Osteoblast (primary cell): ENCODE measurements around the gene TAGLN3. TPM values are rescaled to one million over a fixed set of nuclear protein-coding genes. Genes with fewer than 3 reads are reported as not detected.

Experiments used
- DNase-seq: peaks from one replicate; pipeline ENCODE4 v3.0.0; 2011; ENCODE audit warnings: low spot score, mixed read lengths; ENCODE audit not compliant: insufficient read length; ENCODE audit errors: missing footprints
- H2AFZ ChIP-seq: 2 replicates; pipeline ENCODE4 v1.6.0; 2011; ENCODE audit warnings: mild to moderate bottlenecking, low read length
- H3K27ac ChIP-seq: 2 replicates; pipeline ENCODE4 v1.5.1; 2011; ENCODE audit warnings: mild to moderate bottlenecking, low read depth, low read length, moderate library complexity
- H3K27me3 ChIP-seq: 2 replicates; pipeline ENCODE4 v1.6.0; 2012; ENCODE audit warnings: mild to moderate bottlenecking, control low read depth, inconsistent platforms, low read length, moderate library complexity; ENCODE audit not compliant: insufficient read depth
- H3K36me3 ChIP-seq: 2 replicates; pipeline ENCODE4 v1.5.1; 2011; ENCODE audit warnings: mild to moderate bottlenecking, low read length, control low read depth, moderate library complexity; ENCODE audit not compliant: insufficient read depth
- H3K4me1 ChIP-seq: 2 replicates; pipeline ENCODE4 v1.5.1; 2011; ENCODE audit warnings: mild to moderate bottlenecking, low read length, control low read depth, moderate library complexity; ENCODE audit not compliant: insufficient read depth
- H3K4me2 ChIP-seq: 2 replicates; pipeline ENCODE4 v1.6.0; 2011; ENCODE audit warnings: mild to moderate bottlenecking, low read length; ENCODE audit not compliant: insufficient read depth
- H3K4me3 ChIP-seq: fragments of 200-600 bp; sonication (generic); 3 replicates; pipeline ENCODE4 v1.5.1; 2012; ENCODE audit warnings: mild to moderate bottlenecking, low read length, inconsistent platforms; ENCODE audit not compliant: insufficient read depth
- H3K79me2 ChIP-seq: 2 replicates; pipeline ENCODE4 v1.6.0; 2012; ENCODE audit warnings: mild to moderate bottlenecking, low read length, control low read depth, inconsistent platforms; ENCODE audit not compliant: insufficient read depth
- H3K9me3 ChIP-seq: 2 replicates; pipeline ENCODE4 v1.5.1; 2011; ENCODE audit warnings: low read depth, low read length, control low read depth
- H4K20me1 ChIP-seq: 2 replicates; pipeline ENCODE4 v1.6.0; 2012; ENCODE audit warnings: mild to moderate bottlenecking, low read length, control low read depth; ENCODE audit not compliant: insufficient read depth
- CTCF ChIP-seq: IDR thresholded peaks from 2 replicates; pipeline ENCODE4 v1.5.1; 2011; ENCODE audit warnings: mild to moderate bottlenecking, low read depth, low read length, moderate library complexity; ENCODE audit errors: extremely low read depth
- total RNA-seq: library from RNA; depleted of rRNA; stranded (reverse); fragments of >200 nt; gene quantifications from 2 replicates; pipeline ENCODE4 v1.2.3, GENCODE V29; 2012

Gene TAGLN3
- total RNA-seq, 1 donor: not detected

- no peak for TF ChIP-seq CTCF
- Histone ChIP-seq H4K20me1 (no peaks in the 10 kb centered on the region), H3K4me1 (peaks cover 30% of the 10 kb centered on the region), H3K27me3 (no peaks in the 10 kb centered on the region), H2AFZ (no peak overlapping the region), H3K27ac (no peak overlapping the region), H3K79me2 (no peaks in the 10 kb centered on the region), H3K4me3 (no peak overlapping the region), H3K9me3 (no peaks in the 10 kb centered on the region), H3K4me2 (no peak overlapping the region), H3K36me3 (no peaks in the 10 kb centered on the region)
- no peak for DNase-seq
Observed at GRCh38 chr3:112004669-112005068, 5.9 kb downstream of the TAGLN3 start.

- Histone ChIP-seq H3K79me2 (no peaks in the 10 kb centered on the region), H3K4me2 (no peak overlapping the region), H3K27me3 (no peaks in the 10 kb centered on the region), H3K36me3 (no peaks in the 10 kb centered on the region), H3K9me3 (no peaks in the 10 kb centered on the region), H2AFZ (peak overlapping the region; percentile 39), H3K27ac (no peak overlapping the region), H3K4me3 (no peak overlapping the region), H3K4me1 (peaks cover 30% of the 10 kb centered on the region), H4K20me1 (no peaks in the 10 kb centered on the region)
- TF ChIP-seq CTCF: no peak
- DNase-seq: no peak
Observed at GRCh38 chr3:112005091-112005672, 6.5 kb downstream of the TAGLN3 start.

- peak overlapping the region; percentile 23 for H3K27ac ChIP-seq
Observed at GRCh38 chr3:112007633-112008032, 8.9 kb downstream of the TAGLN3 start.

GRCh38 chr3:112009670-112010069 is 10.9 kb downstream of the TAGLN3 start:
- H3K36me3 ChIP-seq: no peaks in the 10 kb centered on the region
- H3K4me3 ChIP-seq: no peak overlapping the region
- no peak overlapping the region for H3K27ac ChIP-seq
- no peak overlapping the region for H2AFZ ChIP-seq
- H3K79me2 ChIP-seq: no peaks in the 10 kb centered on the region
- DNase-seq: no peak
- no peaks in the 10 kb centered on the region for H4K20me1 ChIP-seq
- H3K27me3 ChIP-seq: no peaks in the 10 kb centered on the region
- peaks cover 28% of the 10 kb centered on the region for H3K4me1 ChIP-seq
- TF ChIP-seq CTCF: no peak
- no peaks in the 10 kb centered on the region for H3K9me3 ChIP-seq
- no peak overlapping the region for H3K4me2 ChIP-seq

More at GRCh38 chr3:112007633-112008032, 8.9 kb downstream of the TAGLN3 start:
- Histone ChIP-seq H3K36me3 (no peaks in the 10 kb centered on the region), H3K27me3 (no peaks in the 10 kb centered on the region), H3K9me3 (no peaks in the 10 kb centered on the region), H3K4me1 (peaks cover 22% of the 10 kb centered on the region), H3K4me3 (no peak overlapping the region), H2AFZ (no peak overlapping the region), H3K79me2 (no peaks in the 10 kb centered on the region), H4K20me1 (no peaks in the 10 kb centered on the region), H3K4me2 (peak overlapping the region; percentile 19)
- no peak for TF ChIP-seq CTCF
- no peak for DNase-seq
